GM12878 (cell line): Measurements from ENCODE around the gene MGMT. TPM values are rescaled to one million over a fixed set of nuclear protein-coding genes. Genes with fewer than 3 reads are reported as not detected.

Experiments used
- BCL11A ChIP-seq: IDR thresholded peaks from 2 replicates; pipeline ENCODE4 v1.6.1; 2011; ENCODE audit warnings: low read depth, low read length
- CREB1 ChIP-seq: IDR thresholded peaks from 2 replicates; pipeline ENCODE4 v1.6.1; 2012; ENCODE audit warnings: low read depth, mild to moderate bottlenecking, inconsistent platforms
- CREM ChIP-seq: IDR thresholded peaks from 2 replicates; pipeline ENCODE4 v1.6.1; 2014; ENCODE audit warnings: antibody characterized with exemption, low read depth
- EED ChIP-seq: sonication (generic); IDR thresholded peaks from 2 replicates; pipeline ENCODE4 v1.6.1; 2016; ENCODE audit warnings: antibody characterized with exemption, low read depth
- EP300 ChIP-seq, 2 experiments: fragments of 150-350 bp in 1 of 2; IDR thresholded peaks; 2 replicates each; pipeline ENCODE4 v1.6.1; 2011 to 2012; ENCODE audit warnings: low read depth in 2 of 2, low read length in 2 of 2, borderline replicate concordance in 1 of 2, improper control_type of control experiment in 1 of 2, inconsistent platforms in 1 of 2; ENCODE audit not compliant: control insufficient read depth in 1 of 2
- FOXK2 ChIP-seq: fragments of 450-650 bp; IDR thresholded peaks from 2 replicates; pipeline ENCODE4 v1.6.1; 2017; ENCODE audit warnings: mild to moderate bottlenecking, moderate library complexity
- HDAC2 ChIP-seq: fragments of 200-600 bp; sonication (generic); IDR thresholded peaks from 2 replicates; pipeline ENCODE4 v1.6.1; 2017
- IKZF1 ChIP-seq: fragments of 450-650 bp; conservative IDR thresholded peaks from 2 replicates; pipeline ENCODE4 v1.6.1; 2017; ENCODE audit warnings: antibody characterized with exemption, mild to moderate bottlenecking
- NFIC ChIP-seq: IDR thresholded peaks from 2 replicates; pipeline ENCODE4 v1.6.1; 2012; ENCODE audit warnings: low read depth, mild to moderate bottlenecking, inconsistent platforms, low read length, moderate library complexity
- PAX5 ChIP-seq: IDR thresholded peaks from 2 replicates; pipeline ENCODE4 v1.6.1; 2011; ENCODE audit warnings: low read depth, low read length, borderline replicate concordance
- POLR2A ChIP-seq: IDR thresholded peaks from 2 replicates; pipeline ENCODE4 v1.6.1; 2011; ENCODE audit warnings: low read depth, mild to moderate bottlenecking, low read length
- RAD51 ChIP-seq: fragments of 450-650 bp; IDR thresholded peaks from 2 replicates; pipeline ENCODE4 v1.6.1; 2016; ENCODE audit warnings: moderate library complexity, mild to moderate bottlenecking, inconsistent platforms
- RCOR1 ChIP-seq: conservative IDR thresholded peaks from 2 replicates; pipeline ENCODE4 v1.6.1; 2012; ENCODE audit warnings: low read depth, low read length, improper control_type of control experiment
- RUNX3 ChIP-seq: IDR thresholded peaks from 2 replicates; pipeline ENCODE4 v1.6.1; 2012; ENCODE audit warnings: low read length, inconsistent platforms
- SIN3A ChIP-seq: IDR thresholded peaks from 2 replicates; pipeline ENCODE4 v1.6.1; 2012; ENCODE audit warnings: low read depth, low read length, improper control_type of control experiment
- SPI1 ChIP-seq: IDR thresholded peaks from 2 replicates; pipeline ENCODE4 v1.6.1; 2011; ENCODE audit warnings: low read depth, mild to moderate bottlenecking, low read length, moderate library complexity, borderline replicate concordance; ENCODE audit not compliant: insufficient read depth
- TCF12 ChIP-seq: IDR thresholded peaks from 2 replicates; pipeline ENCODE4 v1.6.1; 2011; ENCODE audit warnings: low read depth, mild to moderate bottlenecking, low read length
- TCF3 ChIP-seq: IDR thresholded peaks from 2 replicates; pipeline ENCODE4 v1.6.1; 2012; ENCODE audit warnings: low read depth, mild to moderate bottlenecking, low read length, borderline replicate concordance; ENCODE audit not compliant: insufficient read depth
- ZBTB40 ChIP-seq: fragments of 450-650 bp; IDR thresholded peaks from 2 replicates; pipeline ENCODE4 v1.6.1; 2016; ENCODE audit warnings: mild to moderate bottlenecking, moderate library complexity, borderline replicate concordance
- polyA plus RNA-seq, 11 experiments: library from polyadenylated mRNA; depleted of rRNA in 4 of 11; unstranded in 6 of 11; stranded (reverse) in 5 of 11; fragments of >200 nt; fragmentation: Nextera tagmentation in 4 of 11; fragmentation: Illumina TruSeq in 1 of 11; extraction: Ambion mirVana in 4 of 11; extraction: Trizol in 1 of 11; gene quantifications; 1 replicate in 1 of 11; 2 replicates in 10 of 11; pipeline versions ENCODE4 v1.2.1 to v1.2.3, GENCODE V29; 2011 to 2016; ENCODE audit warnings: inconsistent platforms in 2 of 11, missing spikeins in 2 of 11, low read depth in 1 of 11
- total RNA-seq, 4 experiments: library from RNA; depleted of rRNA in 3 of 4; stranded (reverse); fragments of >200 nt in 3 of 4; fragmentation: Illumina TruSeq in 1 of 4; extraction: Trizol in 1 of 4; gene quantifications; 2 replicates each; pipeline versions ENCODE4 v1.2.1 to v1.2.3, GENCODE V29; 2013 to 2021

MGMT gene
- total and polyA plus RNA-seq, 10 of the 15 experiments (the other 5 are each of a cell fraction or from before 2014, with no cell fraction given), result 0.16 to 24.2 (median 13.3) TPM

GRCh38 chr10:129552119-129552518 is 85.1 kb downstream of the MGMT start (continued):
- TF ChIP-seq ZBTB40 (no peak), BCL11A (peak; percentile 53; the same call in 1 of the 2 replicates), SPI1 (no peak), HDAC2 (no peak), TCF3 (peak; percentile 99), TCF12 (peak; percentile 98), IKZF1 (peak; percentile 42; the same call in 1 of the 2 replicates), RAD51 (no peak), EP300 (IDR thresholded peaks at IDR 0.05; ENCODE audit: borderline replicate concordance in 1 of 2, control insufficient read depth in 1 of 2, low read depth in 2 of 2, low read length in 2 of 2) (peak in 1 of 2 experiments; percentile 65; a peak in 2 of 4 replicates), POLR2A (no peak), CREB1 (peak; percentile 87), SIN3A (no peak), RUNX3 (peak; percentile 50), RCOR1 (no peak), PAX5 (peak; percentile 99), EED (peak; percentile 36; the same call in 1 of the 2 replicates), NFIC (no peak), FOXK2 (no peak), CREM (peak; percentile 86)
